GM18867 (cell line): ENCODE results near the gene SPATA33.

ENCODE experiments used
- ATAC-seq: cut with Tn5 transposase; IDR thresholded peaks from one replicate; pipeline ENCODE4 v1.9.1; 2021; ENCODE audit warnings: mild to moderate bottlenecking, moderate library complexity; ENCODE audit not compliant: unreplicated experiment

Gene SPATA33

GRCh38 chr16:89706518-89707260, 49.1 kb downstream of the SPATA33 start:
- ATAC-seq = no peak

- ATAC-seq = no peak
Measured at GRCh38 chr16:89707695-89708094, 50.1 kb downstream of the SPATA33 start.

- ATAC-seq = no peak
Measured at GRCh38 chr16:89708481-89708931, 50.9 kb downstream of the SPATA33 start.

- no peak for ATAC-seq
Measured at GRCh38 chr16:89709166-89709565, 51.5 kb downstream of the SPATA33 start.

- ATAC-seq = no peak
Measured at GRCh38 chr16:89709716-89710432, 52.2 kb downstream of the SPATA33 start.

GRCh38 chr16:89710709-89711564, 53.3 kb downstream of the SPATA33 start:
- ATAC-seq = no peak

- ATAC-seq = peak; percentile 45
Measured at GRCh38 chr16:89711601-89712273, 54.1 kb downstream of the SPATA33 start.

GRCh38 chr16:89712274-89712781, 54.7 kb downstream of the SPATA33 start:
- no peak for ATAC-seq

- no peak for ATAC-seq
Measured at GRCh38 chr16:89716493-89716892, 58.9 kb downstream of the SPATA33 start.

- ATAC-seq = no peak
Measured at GRCh38 chr16:89716916-89717687, 59.5 kb downstream of the SPATA33 start.

GRCh38 chr16:89717688-89718505, 60.3 kb downstream of the SPATA33 start:
- no peak for ATAC-seq
